ENCODE measurements around the gene EEIG1. TPM values are rescaled to one million over a fixed set of nuclear protein-coding genes. Genes with fewer than 3 reads are reported as not detected.
A peak's percentile ranks its signal among the peaks of the same experiment; 100 is the strongest.
"Not testable (repeated sequence)": the region's sequence is repeated elsewhere in the genome, so short reads cannot be mapped to it uniquely, and the experiment has no call there.

EEIG1 gene
- total RNA-seq, 1 donor = 20.6 TPM

DNA sequence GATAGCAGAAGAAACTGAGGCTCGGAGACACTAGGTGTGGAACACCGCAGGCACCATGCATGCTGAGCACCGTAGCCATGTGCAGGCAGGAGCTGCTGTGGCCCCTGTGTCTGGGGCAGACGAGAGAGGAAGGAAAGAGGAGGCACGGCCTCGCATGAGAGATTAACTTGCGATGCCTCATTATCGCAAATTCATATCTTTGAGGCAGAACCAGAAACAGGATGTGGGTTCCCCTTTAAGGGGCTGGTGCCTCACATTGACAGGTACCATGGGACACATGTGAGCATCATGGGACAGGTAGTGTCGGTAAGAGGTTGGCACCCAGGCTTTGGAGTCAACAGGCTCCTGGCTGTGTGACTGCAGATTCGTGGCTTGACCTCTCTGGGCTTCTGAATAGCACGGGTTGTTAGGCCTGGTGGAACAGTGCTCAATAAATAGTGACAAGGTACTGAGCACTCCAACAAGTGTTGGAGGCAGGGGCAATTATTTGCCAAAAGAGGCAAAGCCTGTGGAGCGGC is 45.5 kb upstream of the EEIG1 start:
- Histone ChIP-seq H2AFZ (ENCODE audit: low read length) (no peak overlapping the region), H3K36me3 (ENCODE audit: insufficient read depth, low read length) (no peaks in the 10 kb centered on the region), H3K4me2 (ENCODE audit: insufficient read depth, low read length) (no peak overlapping the region), H3K79me2 (ENCODE audit: insufficient read depth, low read length) (no peaks in the 10 kb centered on the region), H3K27ac (ENCODE audit: low read depth, low read length) (no peak overlapping the region), H3K9me3 (ENCODE audit: low read depth, low read length) (no peaks in the 10 kb centered on the region), H3K4me1 (ENCODE audit: insufficient read depth, low read length) (no peaks in the 10 kb centered on the region), H4K20me1 (ENCODE audit: insufficient read depth, low read length) (no peaks in the 10 kb centered on the region), H3K4me3 (ENCODE audit: insufficient read depth, low read length) (no peak overlapping the region), H3K27me3 (ENCODE audit: insufficient read depth, low read length) (no peaks in the 10 kb centered on the region)
- DNase-seq (ENCODE audit: insufficient read length, low spot score, missing footprints) = peak; percentile 25
- no peak for TF ChIP-seq CTCF (IDR thresholded peaks at IDR 0.05; ENCODE audit: extremely low read depth, low read depth, low read length)

DNA sequence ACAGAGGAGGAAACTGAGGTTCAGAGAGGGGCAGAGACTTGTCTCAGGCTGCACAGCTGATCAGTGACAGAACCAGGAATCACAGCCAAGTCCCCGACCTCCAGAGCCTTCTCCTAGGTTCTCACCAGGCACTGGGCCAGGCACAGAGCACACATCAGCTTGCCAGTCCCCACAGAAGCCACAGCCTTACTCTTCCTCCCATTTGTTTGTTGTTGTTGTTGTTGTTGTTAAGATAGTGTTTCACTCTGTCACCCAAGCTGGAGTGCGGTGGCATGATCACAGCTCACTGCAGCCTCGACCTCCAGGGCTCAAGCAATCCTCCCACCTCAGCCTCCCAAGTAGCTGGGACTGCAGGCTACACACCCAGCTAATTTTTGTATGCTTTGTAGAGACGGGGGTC is 44.9 kb upstream of the EEIG1 start:
- Histone ChIP-seq H3K27me3 (ENCODE audit: insufficient read depth, low read length) (no peaks in the 10 kb centered on the region), H3K36me3 (ENCODE audit: insufficient read depth, low read length) (no peaks in the 10 kb centered on the region), H3K4me1 (ENCODE audit: insufficient read depth, low read length) (no peaks in the 10 kb centered on the region), H3K9me3 (ENCODE audit: low read depth, low read length) (no peaks in the 10 kb centered on the region), H3K79me2 (ENCODE audit: insufficient read depth, low read length) (no peaks in the 10 kb centered on the region), H3K4me2 (ENCODE audit: insufficient read depth, low read length) (no peak overlapping the region), H3K27ac (ENCODE audit: low read depth, low read length) (no peak overlapping the region), H3K4me3 (ENCODE audit: insufficient read depth, low read length) (no peak overlapping the region), H4K20me1 (ENCODE audit: insufficient read depth, low read length) (no peaks in the 10 kb centered on the region), H2AFZ (ENCODE audit: low read length) (no peak overlapping the region)
- DNase-seq (ENCODE audit: insufficient read length, low spot score, missing footprints) = peak; percentile 57
- no peak for TF ChIP-seq CTCF (IDR thresholded peaks at IDR 0.05; ENCODE audit: extremely low read depth, low read depth, low read length)

- Histone ChIP-seq H2AFZ (ENCODE audit: low read length) (no peak overlapping the region), H3K27me3 (ENCODE audit: insufficient read depth, low read length) (no peaks in the 10 kb centered on the region), H3K36me3 (ENCODE audit: insufficient read depth, low read length) (no peaks in the 10 kb centered on the region), H4K20me1 (ENCODE audit: insufficient read depth, low read length) (no peaks in the 10 kb centered on the region), H3K4me3 (ENCODE audit: insufficient read depth, low read length) (no peak overlapping the region), H3K9me3 (ENCODE audit: low read depth, low read length) (no peaks in the 10 kb centered on the region), H3K4me1 (ENCODE audit: insufficient read depth, low read length) (no peaks in the 10 kb centered on the region), H3K79me2 (ENCODE audit: insufficient read depth, low read length) (no peaks in the 10 kb centered on the region), H3K4me2 (ENCODE audit: insufficient read depth, low read length) (no peak overlapping the region), H3K27ac (ENCODE audit: low read depth, low read length) (no peak overlapping the region)
- TF ChIP-seq CTCF (IDR thresholded peaks at IDR 0.05; ENCODE audit: extremely low read depth, low read depth, low read length) = no peak
- DNase-seq (ENCODE audit: insufficient read length, low spot score, missing footprints) = no peak
Observed at GRCh38 chr9:128024761-128025308, 44.0 kb upstream of the EEIG1 start.

GRCh38 chr9:128023671-128024070 is 42.9 kb upstream of the EEIG1 start:
- H3K4me1 ChIP-seq (ENCODE audit: insufficient read depth, low read length); H3K36me3 ChIP-seq (ENCODE audit: insufficient read depth, low read length); H3K27ac ChIP-seq (ENCODE audit: low read depth, low read length); H3K4me2 ChIP-seq (ENCODE audit: insufficient read depth, low read length); H3K9me3 ChIP-seq (ENCODE audit: low read depth, low read length); DNase-seq (ENCODE audit: insufficient read length, low spot score, missing footprints); H3K27me3 ChIP-seq (ENCODE audit: insufficient read depth, low read length); H2AFZ ChIP-seq (ENCODE audit: low read length); H4K20me1 ChIP-seq (ENCODE audit: insufficient read depth, low read length); H3K79me2 ChIP-seq (ENCODE audit: insufficient read depth, low read length); H3K4me3 ChIP-seq (ENCODE audit: insufficient read depth, low read length): not testable (repeated sequence)
